GM13976 (cell line): ENCODE data around the gene HEG1.

Source experiments
- DNase-seq: peaks from one replicate; pipeline ENCODE4 v3.0.0; 2012; ENCODE audit warnings: low spot score
- in situ Hi-C: fragments of 300-500 bp; cut with MboI; formaldehyde crosslinking; loops from one replicate; pipeline ENCODE4 v1.12.0; 2022; ENCODE audit warnings: low sequenced_read_pairs, mixed read lengths, inconsistent platforms; ENCODE audit not compliant: unreplicated experiment
- TF ChIP-seq, protein P1 (sequence below): IDR thresholded peaks from 2 replicates; pipeline ENCODE4 v1.5.1; 2012; ENCODE audit warnings: borderline replicate concordance, mild to moderate bottlenecking; ENCODE audit not compliant: insufficient read depth; ENCODE audit errors: extremely low read depth, missing control alignments, control extremely low read depth

The HEG1 gene, protein sequence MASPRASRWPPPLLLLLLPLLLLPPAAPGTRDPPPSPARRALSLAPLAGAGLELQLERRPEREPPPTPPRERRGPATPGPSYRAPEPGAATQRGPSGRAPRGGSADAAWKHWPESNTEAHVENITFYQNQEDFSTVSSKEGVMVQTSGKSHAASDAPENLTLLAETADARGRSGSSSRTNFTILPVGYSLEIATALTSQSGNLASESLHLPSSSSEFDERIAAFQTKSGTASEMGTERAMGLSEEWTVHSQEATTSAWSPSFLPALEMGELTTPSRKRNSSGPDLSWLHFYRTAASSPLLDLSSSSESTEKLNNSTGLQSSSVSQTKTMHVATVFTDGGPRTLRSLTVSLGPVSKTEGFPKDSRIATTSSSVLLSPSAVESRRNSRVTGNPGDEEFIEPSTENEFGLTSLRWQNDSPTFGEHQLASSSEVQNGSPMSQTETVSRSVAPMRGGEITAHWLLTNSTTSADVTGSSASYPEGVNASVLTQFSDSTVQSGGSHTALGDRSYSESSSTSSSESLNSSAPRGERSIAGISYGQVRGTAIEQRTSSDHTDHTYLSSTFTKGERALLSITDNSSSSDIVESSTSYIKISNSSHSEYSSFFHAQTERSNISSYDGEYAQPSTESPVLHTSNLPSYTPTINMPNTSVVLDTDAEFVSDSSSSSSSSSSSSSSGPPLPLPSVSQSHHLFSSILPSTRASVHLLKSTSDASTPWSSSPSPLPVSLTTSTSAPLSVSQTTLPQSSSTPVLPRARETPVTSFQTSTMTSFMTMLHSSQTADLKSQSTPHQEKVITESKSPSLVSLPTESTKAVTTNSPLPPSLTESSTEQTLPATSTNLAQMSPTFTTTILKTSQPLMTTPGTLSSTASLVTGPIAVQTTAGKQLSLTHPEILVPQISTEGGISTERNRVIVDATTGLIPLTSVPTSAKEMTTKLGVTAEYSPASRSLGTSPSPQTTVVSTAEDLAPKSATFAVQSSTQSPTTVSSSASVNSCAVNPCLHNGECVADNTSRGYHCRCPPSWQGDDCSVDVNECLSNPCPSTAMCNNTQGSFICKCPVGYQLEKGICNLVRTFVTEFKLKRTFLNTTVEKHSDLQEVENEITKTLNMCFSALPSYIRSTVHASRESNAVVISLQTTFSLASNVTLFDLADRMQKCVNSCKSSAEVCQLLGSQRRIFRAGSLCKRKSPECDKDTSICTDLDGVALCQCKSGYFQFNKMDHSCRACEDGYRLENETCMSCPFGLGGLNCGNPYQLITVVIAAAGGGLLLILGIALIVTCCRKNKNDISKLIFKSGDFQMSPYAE (N-terminal part only)

DNA sequence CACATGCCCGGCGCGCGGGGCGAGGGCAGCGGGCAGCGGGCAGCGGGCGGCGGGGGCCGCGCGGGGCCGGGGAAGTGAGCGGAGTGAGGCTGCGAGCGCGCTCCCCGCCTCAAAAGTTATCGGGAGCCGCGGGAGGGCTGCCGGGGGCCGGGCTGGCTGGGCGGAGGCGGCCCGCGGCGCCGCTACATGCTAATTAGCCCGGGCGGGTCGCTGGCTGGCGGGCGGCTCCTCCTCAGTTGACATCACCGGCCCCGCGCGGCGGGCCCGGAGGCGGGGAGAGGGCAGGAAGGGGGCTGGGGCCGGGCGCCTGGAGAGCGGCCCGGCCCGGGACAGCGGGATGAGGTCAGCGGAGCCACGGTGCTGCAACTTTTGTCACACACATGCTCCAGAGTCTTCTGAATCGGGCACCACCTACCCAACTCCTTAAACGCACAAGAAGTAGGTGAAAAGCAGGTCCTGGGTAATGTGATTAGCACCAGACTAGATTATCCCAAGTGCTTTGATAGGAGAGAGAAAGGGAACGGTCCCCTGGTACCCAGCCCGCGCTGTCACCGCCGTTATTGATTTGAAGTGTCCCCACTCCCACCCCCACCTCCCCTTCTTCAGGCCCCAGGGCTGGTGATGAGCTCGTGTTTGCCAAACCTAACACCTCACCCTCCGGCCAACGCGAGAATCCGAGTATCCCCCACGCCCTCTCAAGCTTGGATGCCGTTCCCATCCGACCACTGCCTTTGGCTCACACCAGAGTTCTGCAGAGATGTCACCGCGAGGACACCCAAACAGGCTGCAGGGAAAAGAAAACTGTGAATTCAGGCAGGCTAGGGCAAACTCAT is at the start of gene HEG1:
HEG1 (minus strand) TSS at position 85 of the 833 bp plus-strand sequence. CDS start 107 bp downstream, outside the sequence.
- peak; percentile 94 for DNase-seq
- in situ Hi-C loops, result no loop called here
- TF ChIP-seq, protein P1, sequence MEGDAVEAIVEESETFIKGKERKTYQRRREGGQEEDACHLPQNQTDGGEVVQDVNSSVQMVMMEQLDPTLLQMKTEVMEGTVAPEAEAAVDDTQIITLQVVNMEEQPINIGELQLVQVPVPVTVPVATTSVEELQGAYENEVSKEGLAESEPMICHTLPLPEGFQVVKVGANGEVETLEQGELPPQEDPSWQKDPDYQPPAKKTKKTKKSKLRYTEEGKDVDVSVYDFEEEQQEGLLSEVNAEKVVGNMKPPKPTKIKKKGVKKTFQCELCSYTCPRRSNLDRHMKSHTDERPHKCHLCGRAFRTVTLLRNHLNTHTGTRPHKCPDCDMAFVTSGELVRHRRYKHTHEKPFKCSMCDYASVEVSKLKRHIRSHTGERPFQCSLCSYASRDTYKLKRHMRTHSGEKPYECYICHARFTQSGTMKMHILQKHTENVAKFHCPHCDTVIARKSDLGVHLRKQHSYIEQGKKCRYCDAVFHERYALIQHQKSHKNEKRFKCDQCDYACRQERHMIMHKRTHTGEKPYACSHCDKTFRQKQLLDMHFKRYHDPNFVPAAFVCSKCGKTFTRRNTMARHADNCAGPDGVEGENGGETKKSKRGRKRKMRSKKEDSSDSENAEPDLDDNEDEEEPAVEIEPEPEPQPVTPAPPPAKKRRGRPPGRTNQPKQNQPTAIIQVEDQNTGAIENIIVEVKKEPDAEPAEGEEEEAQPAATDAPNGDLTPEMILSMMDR, result no peak

DNA sequence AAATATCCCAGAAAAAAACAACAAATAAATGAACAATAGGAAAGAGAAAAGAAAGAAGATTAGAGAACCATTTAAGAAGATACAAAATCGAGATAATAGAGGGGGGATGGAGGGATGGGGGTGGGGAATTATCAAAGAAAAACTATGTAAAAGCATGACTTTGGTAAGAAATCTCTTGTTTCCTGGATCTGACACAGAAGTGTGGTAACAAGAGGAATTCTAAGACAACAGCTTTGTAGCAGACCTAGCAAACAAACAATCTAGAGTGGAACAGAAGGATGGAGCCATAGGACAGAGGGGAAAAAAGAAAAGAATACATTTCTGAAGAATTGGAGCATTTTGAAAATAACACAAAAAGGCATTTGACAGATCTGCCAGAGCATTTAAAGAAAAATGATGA is 49.3 kb upstream of the HEG1 start:
- in situ Hi-C loops, result no loop called here
- DNase-seq, result no peak
- TF ChIP-seq, protein P1, result no peak

DNA sequence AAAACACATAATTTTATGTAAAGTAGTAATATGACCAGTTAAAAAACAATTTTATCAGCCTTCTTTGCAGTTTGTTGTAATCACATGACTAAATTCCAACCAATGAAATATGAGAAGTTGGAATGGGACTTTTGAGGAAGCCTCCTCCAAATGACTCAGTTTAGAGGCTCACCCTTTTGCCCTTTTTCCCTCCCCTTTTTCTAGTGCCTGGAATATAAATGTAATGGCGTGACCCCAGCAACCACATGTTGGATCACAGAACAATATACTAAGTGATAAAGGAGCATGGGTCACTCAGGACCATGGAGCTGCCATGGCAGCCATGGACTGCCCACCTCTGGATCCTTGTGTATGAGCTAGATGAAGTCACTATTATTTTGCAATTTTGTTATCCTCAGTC is 48.8 kb upstream of the HEG1 start:
- in situ Hi-C loops, result no loop called here
- DNase-seq, result no peak
- TF ChIP-seq, protein P1, result no peak

DNA sequence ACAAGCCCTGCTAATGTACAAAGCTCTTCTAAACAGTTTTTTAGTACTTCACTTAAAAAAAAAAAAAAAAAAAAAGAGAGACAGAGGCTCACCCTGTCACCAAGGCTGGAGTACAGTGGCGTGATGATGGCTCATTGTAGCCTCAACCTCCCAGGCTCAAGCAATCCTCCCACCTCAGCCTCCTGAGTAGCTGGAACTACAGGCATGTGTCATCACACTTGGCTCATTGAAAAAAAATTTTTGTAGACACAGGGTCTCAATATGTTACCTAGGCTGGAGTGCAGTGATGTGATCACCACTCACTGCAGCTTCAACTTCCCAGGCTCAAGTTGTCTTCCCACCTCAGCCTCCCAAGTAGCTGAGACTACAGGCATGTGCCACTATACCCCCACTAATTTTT is 47.6 kb upstream of the HEG1 start:
- DNase-seq, result no peak
- TF ChIP-seq, protein P1, result no peak
- in situ Hi-C loops, result no loop called here

DNA sequence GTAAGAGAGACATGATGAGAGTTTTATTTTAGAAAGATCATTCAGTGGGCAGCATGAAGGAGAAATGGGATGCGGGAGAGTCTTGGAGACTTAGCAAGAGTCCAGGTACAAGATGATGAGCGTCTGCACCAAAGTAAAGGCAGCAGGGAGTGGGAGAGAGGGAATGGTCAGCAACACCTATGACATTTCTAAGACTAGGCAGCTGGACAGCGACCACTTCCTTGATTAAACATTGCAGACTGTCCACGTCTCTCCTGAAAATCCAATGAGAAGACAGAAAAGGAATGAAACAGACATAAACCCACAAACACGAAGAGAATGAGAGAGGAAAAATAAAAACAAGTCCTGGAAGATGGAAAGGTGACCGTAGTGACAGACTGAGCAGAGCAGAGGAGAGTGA is 46.7 kb upstream of the HEG1 start:
- TF ChIP-seq, protein P1, result no peak
- no peak for DNase-seq
- in situ Hi-C loops, result no loop called here
